ENCODE data around the gene FBXO30. TPM values are rescaled to one million over a fixed set of nuclear protein-coding genes. Genes with fewer than 3 reads are reported as not detected.

FBXO30 gene
- total and polyA plus RNA-seq, 8 donors, result 7.7 to 11.3 (median 10.9) TPM

GRCh38 chr6:145809211-145809610, 5.4 kb downstream of the FBXO30 start:
- Histone ChIP-seq H3K9me3 (no peaks in the 10 kb centered on the region), H3K4me1 (peaks cover 22 to 44% of the 10 kb centered on the region in 2 donors), H3K27me3 (no peaks in the 10 kb centered on the region), H3K27ac (no peak overlapping the region), H3K4me3 (no peak overlapping the region), H3K36me3 (peaks cover 0 to 21% of the 10 kb centered on the region in 2 donors)
- no peak for ATAC-seq
- TF ChIP-seq CTCF (IDR thresholded peaks at IDR 0.05), result no peak
- intact Hi-C loops (cut with DNase I), result no loop called here
- no peak for DNase-seq

GRCh38 chr6:145808239-145808638, 6.4 kb downstream of the FBXO30 start:
- Histone ChIP-seq H3K4me1 (peaks cover 20 to 41% of the 10 kb centered on the region in 2 donors), H3K4me3 (no peak overlapping the region), H3K27ac (no peak overlapping the region), H3K36me3 (peaks cover 0 to 21% of the 10 kb centered on the region in 2 donors), H3K27me3 (no peaks in the 10 kb centered on the region), H3K9me3 (no peaks in the 10 kb centered on the region)
- TF ChIP-seq CTCF (IDR thresholded peaks at IDR 0.05), result no peak
- no peak for ATAC-seq
- intact Hi-C loops (cut with DNase I), result no loop called here
- DNase-seq, result no peak

- Histone ChIP-seq H3K4me3 (no peak overlapping the region), H3K36me3 (peaks cover 0 to 40% of the 10 kb centered on the region in 2 donors), H3K27ac (no peak overlapping the region), H3K4me1 (no peaks in the 10 kb centered on the region), H3K9me3 (no peaks in the 10 kb centered on the region), H3K27me3 (no peaks in the 10 kb centered on the region)
- TF ChIP-seq CTCF (IDR thresholded peaks at IDR 0.05), result no peak
- intact Hi-C loops (cut with DNase I), result no loop called here
- ATAC-seq (no peak), DNase-seq (no peak)
Observed at GRCh38 chr6:145802141-145802540, 12.5 kb downstream of the FBXO30 start.

- ATAC-seq (no peak), DNase-seq (no peak)
- no peak for TF ChIP-seq CTCF (IDR thresholded peaks at IDR 0.05)
- H3K9me3 ChIP-seq, result no peaks in the 10 kb centered on the region
- peaks cover 0 to 36% of the 10 kb centered on the region in 2 donors for H3K36me3 ChIP-seq
- no peaks in the 10 kb centered on the region for H3K27me3 ChIP-seq
- no peak overlapping the region for H3K27ac ChIP-seq
- no peaks in the 10 kb centered on the region for H3K4me1 ChIP-seq
- intact Hi-C loops (cut with DNase I), result no loop called here
- no peak overlapping the region for H3K4me3 ChIP-seq
Observed at GRCh38 chr6:145801021-145801420, 13.6 kb downstream of the FBXO30 start.

GRCh38 chr6:145798530-145798929, 16.1 kb downstream of the FBXO30 start:
- H3K27me3 ChIP-seq, result no peaks in the 10 kb centered on the region
- no peak overlapping the region for H3K27ac ChIP-seq
- no peaks in the 10 kb centered on the region for H3K9me3 ChIP-seq
- intact Hi-C loops (cut with DNase I), result no loop called here
- peaks cover 0 to 18% of the 10 kb centered on the region in 2 donors for H3K36me3 ChIP-seq
- DNase-seq, result no peak
- no peak overlapping the region for H3K4me3 ChIP-seq
- H3K4me1 ChIP-seq, result no peaks in the 10 kb centered on the region
- TF ChIP-seq CTCF (IDR thresholded peaks at IDR 0.05), result no peak
- no peak for ATAC-seq

All from left lung (tissue), 10 donors.